ENCODE data around the gene CABP5. TPM values are rescaled to one million over a fixed set of nuclear protein-coding genes. Genes with fewer than 3 reads are reported as not detected.

CABP5 gene
- total RNA-seq, 1 experiment from 2014 or later, result not detected

- CTCF ChIA-PET, result interaction anchor here (0.6 to 1.0 kb wide), 5 partner anchors 16 to 279 kb away, joined by 3 to 4 read pairs (median 3); no protein-coding TSS in a partner anchor
- BruUV-seq (replicated peaks), result no TSS peak
- Mint-ChIP-seq H3K4me3 (ENCODE audit: unreplicated experiment) (no peak overlapping the region), H3K9me3 (ENCODE audit: unreplicated experiment) (peaks cover 5% of the 10 kb centered on the region), H3K36me3 (ENCODE audit: insufficient read depth, unreplicated experiment) (peaks cover 6% of the 10 kb centered on the region), H3K27me3 (ENCODE audit: insufficient read depth, unreplicated experiment) (peaks cover 26% of the 10 kb centered on the region), H3K4me1 (ENCODE audit: insufficient read depth, unreplicated experiment) (no peaks in the 10 kb centered on the region), H3K27ac (ENCODE audit: low read depth, unreplicated experiment) (no peak overlapping the region)
- POLR2A ChIA-PET, result no interaction called here
- intact Hi-C loops (cut with micrococcal nuclease), result no loop called here
- no peak for DNase-seq (ENCODE audit: unreplicated experiment)
- no peak for TF ChIP-seq CTCF (IDR thresholded peaks at IDR 0.05; ENCODE audit: unreplicated experiment)
These were observed 25.6 kb upstream of the CABP5 start for GRCh38 chr19:48069435-48069834.

- no peaks in the 10 kb centered on the region for H3K4me1 Mint-ChIP-seq (ENCODE audit: insufficient read depth, unreplicated experiment)
- no peak overlapping the region for H3K27ac Mint-ChIP-seq (ENCODE audit: low read depth, unreplicated experiment)
- no peaks in the 10 kb centered on the region for H3K27me3 Mint-ChIP-seq (ENCODE audit: insufficient read depth, unreplicated experiment)
- intact Hi-C loops (cut with micrococcal nuclease), result no loop called here
- no peak for TF ChIP-seq CTCF (IDR thresholded peaks at IDR 0.05; ENCODE audit: unreplicated experiment)
- BruUV-seq (replicated peaks), result no TSS peak
- no peak overlapping the region for H3K4me3 Mint-ChIP-seq (ENCODE audit: unreplicated experiment)
- no peaks in the 10 kb centered on the region for H3K9me3 Mint-ChIP-seq (ENCODE audit: unreplicated experiment)
- DNase-seq (ENCODE audit: unreplicated experiment), result no peak
- H3K36me3 Mint-ChIP-seq (ENCODE audit: insufficient read depth, unreplicated experiment), result no peaks in the 10 kb centered on the region
- ChIA-PET POLR2A (no interaction called here), CTCF (no interaction called here)
These were observed 20.6 kb upstream of the CABP5 start for GRCh38 chr19:48064509-48064908.

- BruUV-seq (replicated peaks), result no TSS peak
- no peak for DNase-seq (ENCODE audit: unreplicated experiment)
- H3K4me1 Mint-ChIP-seq (ENCODE audit: insufficient read depth, unreplicated experiment), result no peaks in the 10 kb centered on the region
- H3K9me3 Mint-ChIP-seq (ENCODE audit: unreplicated experiment), result no peaks in the 10 kb centered on the region
- intact Hi-C loops (cut with micrococcal nuclease), result no loop called here
- TF ChIP-seq CTCF (IDR thresholded peaks at IDR 0.05; ENCODE audit: unreplicated experiment), result no peak
- H3K36me3 Mint-ChIP-seq (ENCODE audit: insufficient read depth, unreplicated experiment), result no peaks in the 10 kb centered on the region
- H3K27me3 Mint-ChIP-seq (ENCODE audit: insufficient read depth, unreplicated experiment), result no peaks in the 10 kb centered on the region
- POLR2A ChIA-PET, result no interaction called here
- CTCF ChIA-PET, result interaction anchor here (0.5 to 0.7 kb wide), 2 partner anchors 13 to 245 kb away, joined by 3 read pairs; no protein-coding TSS in a partner anchor
- H3K4me3 Mint-ChIP-seq (ENCODE audit: unreplicated experiment), result no peak overlapping the region
- no peak overlapping the region for H3K27ac Mint-ChIP-seq (ENCODE audit: low read depth, unreplicated experiment)
These were observed 17.8 kb upstream of the CABP5 start for GRCh38 chr19:48061401-48062344.

- ChIA-PET CTCF (no interaction called here), POLR2A (no interaction called here)
- H3K4me3 Mint-ChIP-seq (ENCODE audit: unreplicated experiment), result no peak overlapping the region
- H3K27ac Mint-ChIP-seq (ENCODE audit: low read depth, unreplicated experiment), result no peak overlapping the region
- no TSS peak for BruUV-seq (replicated peaks)
- no peak for TF ChIP-seq CTCF (IDR thresholded peaks at IDR 0.05; ENCODE audit: unreplicated experiment)
- H3K27me3 Mint-ChIP-seq (ENCODE audit: insufficient read depth, unreplicated experiment), result no peaks in the 10 kb centered on the region
- intact Hi-C loops (cut with micrococcal nuclease), result no loop called here
- no peaks in the 10 kb centered on the region for H3K9me3 Mint-ChIP-seq (ENCODE audit: unreplicated experiment)
- no peak for DNase-seq (ENCODE audit: unreplicated experiment)
- H3K36me3 Mint-ChIP-seq (ENCODE audit: insufficient read depth, unreplicated experiment), result no peaks in the 10 kb centered on the region
- H3K4me1 Mint-ChIP-seq (ENCODE audit: insufficient read depth, unreplicated experiment), result no peaks in the 10 kb centered on the region
These were observed 16.5 kb upstream of the CABP5 start for GRCh38 chr19:48060381-48060780.

Measured in MCF 10A (cell line).